Sigmoid colon (tissue), 4 donors: ENCODE measurements around the gene NRIP3.

ENCODE experiments used
- EP300 ChIP-seq, 4 donors: sonication (generic); formaldehyde crosslinking; IDR thresholded peaks; one replicate each; pipeline ENCODE4 v1.6.1; 2017; ENCODE audit warnings: antibody characterized with exemption in 4 of 4
- POLR2A ChIP-seq, 2 donors: fragments of 450-650 bp; IDR thresholded peaks; one replicate each; pipeline ENCODE4 v1.6.1; 2016; ENCODE audit warnings: antibody characterized with exemption in 2 of 2, mild to moderate bottlenecking in 2 of 2, moderate library complexity in 2 of 2
- TF ChIP-seq, protein P1 (sequence below), 4 experiments: fragments of 450-650 bp in 3 of 4; fragments of 200-600 bp in 1 of 4; IDR thresholded peaks; one replicate each; pipeline ENCODE4 v1.5.1; 2016 to 2019; ENCODE audit warnings: antibody characterized with exemption in 4 of 4, mild to moderate bottlenecking in 3 of 4, moderate library complexity in 2 of 4

DNA sequence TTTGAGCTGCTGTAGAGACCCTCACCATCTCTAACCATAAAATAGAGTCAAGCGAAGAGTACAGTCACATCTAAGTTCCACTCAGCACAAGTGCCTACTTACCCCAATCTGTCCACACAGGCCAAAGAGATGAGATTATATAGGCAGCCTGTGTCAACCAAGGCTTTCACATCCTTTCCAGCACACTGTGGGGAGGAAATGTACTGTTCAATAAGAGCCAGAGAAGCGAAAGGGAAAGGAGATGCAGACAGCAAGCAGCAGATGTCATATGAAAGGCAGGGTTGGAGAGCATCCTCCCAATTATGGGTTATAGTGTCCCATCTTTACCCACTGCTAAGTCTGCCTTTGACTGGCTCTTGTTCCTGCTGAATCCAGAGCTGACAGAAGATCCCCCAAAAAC is 16.4 kb downstream of the NRIP3 start:
- TF ChIP-seq, protein P1, sequence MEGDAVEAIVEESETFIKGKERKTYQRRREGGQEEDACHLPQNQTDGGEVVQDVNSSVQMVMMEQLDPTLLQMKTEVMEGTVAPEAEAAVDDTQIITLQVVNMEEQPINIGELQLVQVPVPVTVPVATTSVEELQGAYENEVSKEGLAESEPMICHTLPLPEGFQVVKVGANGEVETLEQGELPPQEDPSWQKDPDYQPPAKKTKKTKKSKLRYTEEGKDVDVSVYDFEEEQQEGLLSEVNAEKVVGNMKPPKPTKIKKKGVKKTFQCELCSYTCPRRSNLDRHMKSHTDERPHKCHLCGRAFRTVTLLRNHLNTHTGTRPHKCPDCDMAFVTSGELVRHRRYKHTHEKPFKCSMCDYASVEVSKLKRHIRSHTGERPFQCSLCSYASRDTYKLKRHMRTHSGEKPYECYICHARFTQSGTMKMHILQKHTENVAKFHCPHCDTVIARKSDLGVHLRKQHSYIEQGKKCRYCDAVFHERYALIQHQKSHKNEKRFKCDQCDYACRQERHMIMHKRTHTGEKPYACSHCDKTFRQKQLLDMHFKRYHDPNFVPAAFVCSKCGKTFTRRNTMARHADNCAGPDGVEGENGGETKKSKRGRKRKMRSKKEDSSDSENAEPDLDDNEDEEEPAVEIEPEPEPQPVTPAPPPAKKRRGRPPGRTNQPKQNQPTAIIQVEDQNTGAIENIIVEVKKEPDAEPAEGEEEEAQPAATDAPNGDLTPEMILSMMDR (IDR thresholded peaks at IDR 0.05), result no peak
- no peak for TF ChIP-seq POLR2A (IDR thresholded peaks at IDR 0.05)
- no peak for TF ChIP-seq EP300 (IDR thresholded peaks at IDR 0.05)
